Measurements from ENCODE around the gene SOCS4.
"Not testable (repeated sequence)": the region's sequence is repeated elsewhere in the genome, so short reads cannot be mapped to it uniquely, and the experiment has no call there.

Gene SOCS4

DNA sequence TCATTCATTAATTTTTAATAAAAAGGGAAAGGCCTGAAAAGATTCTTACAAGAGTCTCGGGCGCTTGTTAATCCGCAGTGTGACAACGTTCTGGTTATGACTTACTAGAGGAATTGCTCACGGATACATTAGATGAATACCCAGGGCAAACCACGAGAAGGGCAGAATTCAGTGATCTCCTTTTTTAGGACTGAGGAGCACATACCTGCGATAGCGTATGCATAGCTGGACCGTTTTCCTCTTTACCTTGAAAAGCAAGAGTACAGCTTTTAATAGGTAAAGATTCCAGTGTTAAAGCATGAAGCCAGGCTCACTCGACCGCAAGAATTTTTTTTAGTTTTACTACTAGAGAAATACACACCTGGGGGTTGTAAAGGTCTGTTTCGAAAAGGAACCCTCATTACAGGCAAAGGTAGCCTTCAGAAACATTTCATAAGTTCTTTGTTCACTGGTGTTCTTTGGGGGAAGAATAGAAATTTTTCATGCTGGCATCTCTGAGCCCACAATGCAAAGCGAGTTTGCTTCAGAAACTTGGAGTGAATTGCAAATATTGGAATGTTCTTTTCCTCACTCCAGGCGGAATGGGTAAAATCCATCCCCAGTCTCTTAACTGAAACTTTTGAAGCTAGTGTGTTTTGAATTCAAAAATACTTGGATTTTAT, 25.4 kb downstream of the SOCS4 start:
- DNase-seq, result no peak

DNA sequence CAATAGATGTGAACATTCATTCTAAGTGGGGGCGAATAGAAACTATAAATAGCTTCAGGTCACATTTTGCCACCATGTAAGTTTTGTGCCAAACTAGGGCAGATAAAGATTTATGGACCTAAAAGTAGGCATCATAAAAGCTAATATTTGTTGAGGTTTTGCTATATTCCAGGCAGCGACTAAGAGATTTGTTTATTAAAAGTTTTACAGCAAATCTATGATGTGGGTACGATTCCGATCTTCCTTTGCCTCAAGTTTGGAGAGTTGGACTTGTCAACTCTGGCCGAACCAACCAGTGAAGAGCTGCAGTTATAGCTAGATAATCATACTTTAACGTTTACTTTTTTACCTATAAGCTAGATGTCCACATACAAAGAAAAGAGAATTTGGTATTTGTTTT, 26.0 kb downstream of the SOCS4 start:
- DNase-seq, result no peak

DNA sequence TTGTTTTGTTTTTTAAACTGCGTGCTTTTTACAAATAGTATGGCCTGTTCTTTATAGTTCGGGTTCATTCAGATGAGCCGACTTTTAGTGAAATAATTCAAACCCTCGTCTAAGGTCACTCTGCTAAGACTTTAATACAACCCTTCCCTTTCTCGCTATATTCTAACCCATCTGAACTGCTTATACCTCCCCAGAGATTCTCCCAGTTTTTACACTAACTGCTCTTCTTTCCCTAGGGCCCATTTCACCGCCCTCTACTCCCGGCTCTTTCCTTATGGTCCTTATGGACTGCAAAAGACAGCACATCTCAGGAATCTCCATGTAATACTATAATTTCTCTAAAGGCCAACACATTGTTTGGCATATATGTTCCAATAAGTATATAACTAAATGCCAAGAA, 26.5 kb downstream of the SOCS4 start:
- DNase-seq, result no peak

DNA sequence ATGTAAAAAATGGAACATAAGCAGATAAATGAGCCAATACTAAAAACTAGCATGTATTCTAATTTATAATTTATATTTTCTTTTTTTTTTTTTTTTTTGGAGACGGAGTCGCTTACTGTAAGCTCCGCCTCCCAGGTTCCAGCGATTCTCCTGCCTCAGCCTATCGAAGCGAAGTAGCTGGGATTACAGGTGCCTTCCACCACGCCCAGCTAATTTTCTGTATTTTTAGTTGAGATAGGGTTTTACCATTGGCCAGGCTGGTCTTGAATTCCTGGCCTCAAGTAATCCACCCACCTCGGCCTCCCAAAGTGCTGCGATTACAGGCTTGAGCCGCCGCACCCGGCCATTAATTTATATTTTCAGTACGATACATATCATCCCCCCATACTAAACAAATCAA, 27.1 kb downstream of the SOCS4 start:
- no peak for DNase-seq

DNA sequence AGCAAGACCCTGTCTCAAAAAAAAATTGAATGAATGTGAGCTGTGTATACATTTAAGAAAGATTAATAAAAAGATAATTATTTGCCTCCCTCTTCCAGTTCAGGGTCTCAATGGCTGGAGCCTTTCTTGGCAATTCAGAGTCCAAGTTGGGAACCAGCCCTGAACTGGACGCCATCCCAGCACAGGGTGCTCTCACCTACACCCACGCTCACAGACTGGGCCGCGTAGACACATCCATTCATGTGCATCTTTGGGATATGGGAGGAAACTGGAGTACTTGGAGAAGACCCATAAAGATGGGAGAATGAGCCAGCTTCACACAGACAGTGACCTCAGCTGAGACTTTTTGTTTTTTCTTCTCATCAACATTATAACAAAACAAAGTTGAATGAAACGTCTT, 30.9 kb downstream of the SOCS4 start:
- DNase-seq, result no peak

DNA sequence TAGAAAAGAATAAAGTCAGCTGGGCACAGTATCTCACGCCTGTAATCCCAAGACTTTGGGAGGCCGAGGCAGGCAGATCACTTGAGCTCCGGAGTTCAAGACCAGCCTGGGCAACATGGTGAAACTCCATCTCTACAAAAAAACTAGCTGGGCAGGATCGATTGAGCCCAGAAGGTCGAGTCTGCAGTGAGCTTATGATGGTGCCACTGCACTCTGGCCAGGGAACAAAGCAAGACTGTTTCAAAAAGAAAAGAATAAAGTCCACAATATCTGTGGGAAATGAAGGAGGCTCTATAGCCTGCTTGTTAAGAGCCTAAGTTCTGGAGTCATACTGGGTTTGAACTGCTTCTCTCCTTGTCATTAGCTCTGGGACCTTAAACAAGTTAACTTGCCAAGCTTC, 32.3 kb downstream of the SOCS4 start:
- no peak for DNase-seq

DNA sequence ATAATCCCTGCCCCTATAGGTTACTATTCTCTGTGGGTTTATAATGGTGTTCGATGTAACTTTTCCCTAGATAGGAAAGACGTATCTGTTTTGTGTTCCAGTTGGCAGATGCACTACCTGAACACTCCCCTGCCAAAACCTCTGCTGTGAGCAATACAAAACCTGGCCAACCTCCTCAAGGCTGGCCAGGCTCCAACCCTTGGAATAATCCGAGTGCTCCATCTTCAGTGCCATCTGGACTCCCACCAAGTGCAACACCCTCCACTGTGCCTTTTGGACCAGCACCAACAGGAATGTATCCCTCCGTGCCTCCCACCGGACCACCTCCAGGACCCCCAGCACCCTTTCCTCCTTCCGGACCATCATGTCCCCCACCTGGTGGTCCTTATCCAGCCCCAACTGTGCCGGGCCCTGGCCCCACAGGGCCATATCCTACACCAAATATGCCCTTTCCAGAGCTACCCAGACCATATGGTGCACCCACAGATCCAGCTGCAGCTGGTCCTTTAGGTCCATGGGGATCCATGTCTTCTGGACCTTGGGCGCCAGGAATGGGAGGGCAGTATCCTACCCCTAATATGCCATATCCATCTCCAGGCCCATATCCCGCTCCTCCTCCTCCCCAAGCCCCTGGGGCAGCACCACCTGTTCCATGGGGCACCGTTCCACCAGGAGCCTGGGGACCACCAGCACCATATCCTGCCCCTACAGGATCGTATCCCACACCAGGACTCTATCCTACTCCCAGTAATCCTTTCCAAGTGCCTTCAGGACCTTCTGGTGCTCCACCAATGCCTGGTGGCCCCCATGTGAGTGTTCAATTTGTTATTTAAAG, 35.7 kb downstream of the SOCS4 start:
- DNase-seq, result no peak

DNA sequence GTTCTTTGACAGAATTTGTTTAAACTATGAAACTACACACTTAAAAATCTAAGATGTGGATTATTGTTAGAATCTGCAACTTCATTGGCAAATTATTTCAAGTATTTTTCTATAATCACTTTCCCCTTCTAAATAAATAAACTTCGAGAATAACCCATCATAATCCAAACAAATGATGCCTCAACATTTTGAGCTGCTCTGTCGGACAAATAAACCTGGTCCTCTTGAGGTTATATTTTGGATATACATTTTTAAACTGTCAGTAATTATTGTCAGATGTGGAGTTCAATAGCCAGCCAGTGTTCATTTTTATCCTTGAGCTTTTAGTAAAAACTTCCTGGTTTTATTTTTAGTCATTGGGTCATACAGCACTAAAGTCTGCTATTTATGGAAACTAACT, 37.9 kb downstream of the SOCS4 start:
- DNase-seq, result not testable (repeated sequence)

DNA sequence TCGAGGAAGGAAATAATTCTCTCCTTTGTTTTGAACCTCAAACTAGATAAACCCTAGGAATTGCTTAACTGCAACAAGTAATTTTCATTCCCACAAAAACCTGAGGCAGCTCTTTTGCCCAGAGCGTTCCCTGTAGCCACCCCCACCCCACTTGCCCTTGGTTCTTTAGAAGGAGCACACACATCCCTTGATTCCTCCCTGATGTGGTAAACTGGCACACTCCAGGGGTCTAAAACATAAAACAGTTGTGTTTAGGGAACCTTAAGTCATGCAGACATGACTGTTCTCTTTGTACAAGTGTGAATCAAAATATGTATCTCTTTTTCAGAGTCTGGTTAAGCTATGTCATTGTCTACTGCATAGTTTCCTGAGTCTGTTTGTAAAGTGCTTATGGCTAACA, 38.4 kb downstream of the SOCS4 start:
- no peak for DNase-seq

DNA sequence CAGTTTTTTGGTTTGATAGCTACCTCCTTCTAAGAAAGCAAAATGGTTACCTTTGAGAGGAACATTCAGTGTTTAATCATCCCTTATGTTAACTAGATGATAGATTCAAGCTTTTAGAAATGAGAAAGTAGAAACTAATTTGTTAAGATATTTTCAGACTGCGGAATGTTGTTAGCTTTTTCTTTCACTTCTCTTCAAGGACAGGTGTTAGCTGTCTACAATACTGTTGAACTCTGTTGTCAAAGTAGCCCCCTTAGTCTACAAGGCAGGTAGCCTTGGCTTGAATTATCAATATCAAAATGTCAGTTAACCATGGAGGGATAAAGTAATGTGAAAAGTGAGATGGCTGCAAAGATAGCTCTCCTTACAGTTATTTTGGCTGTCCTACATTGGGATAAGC, 39.2 kb downstream of the SOCS4 start:
- DNase-seq, result no peak

DNA sequence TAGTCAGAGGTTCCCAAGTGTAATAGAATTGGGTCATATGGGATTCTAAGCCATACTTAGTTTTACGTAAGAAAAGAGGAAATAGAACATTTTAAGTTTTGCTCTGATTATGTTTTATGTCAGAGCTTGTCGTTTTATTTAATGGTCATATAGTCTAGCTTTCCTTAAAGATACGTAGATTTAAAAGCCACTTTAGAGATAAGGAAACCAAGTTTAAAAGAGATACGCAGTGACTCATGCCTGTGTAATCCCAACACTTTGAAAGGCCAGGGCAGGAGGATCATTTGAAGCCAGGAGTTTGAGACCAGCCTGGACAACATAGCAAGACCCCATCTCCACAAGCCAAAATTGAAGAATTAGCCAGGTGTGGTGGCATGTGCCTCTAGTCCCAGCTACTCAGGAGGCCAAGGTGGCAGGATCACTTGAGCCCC, 44.0 kb downstream of the SOCS4 start:
- no peak for DNase-seq

DNA sequence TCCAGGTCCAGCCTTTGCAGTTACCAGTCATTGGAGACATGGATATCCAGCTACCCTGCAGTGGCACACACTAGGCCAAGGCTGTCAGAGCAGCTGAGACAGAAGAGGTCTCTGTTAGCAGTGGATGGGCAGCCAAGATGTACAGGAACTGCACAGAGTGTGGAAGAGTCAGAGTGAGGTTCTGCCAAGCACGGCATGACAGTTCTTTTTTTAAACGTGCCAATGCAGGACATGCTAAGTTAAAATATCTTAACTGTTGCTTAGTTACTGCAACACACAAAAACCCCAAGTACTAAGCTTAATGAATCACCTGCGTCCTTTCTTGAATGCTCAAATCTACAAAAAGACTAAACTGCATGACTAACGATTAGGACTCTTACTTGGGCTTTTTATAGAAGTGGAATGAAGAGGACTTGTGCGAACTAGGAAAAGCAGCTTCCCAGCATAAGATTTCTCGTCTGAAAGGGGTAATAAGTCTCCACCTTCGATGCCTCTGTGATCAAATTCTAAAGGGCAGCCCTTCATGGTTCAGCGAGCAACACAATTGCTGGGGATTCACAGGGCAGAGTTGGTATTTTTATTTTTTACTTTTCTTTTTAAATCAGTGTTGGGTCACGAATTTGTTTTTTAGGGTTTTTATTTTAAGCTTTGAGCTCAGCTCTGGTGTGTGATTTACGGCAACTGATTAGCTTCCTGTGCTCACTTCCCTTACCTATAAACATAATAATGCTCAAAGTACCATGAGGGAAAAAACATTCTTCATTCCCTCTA, 45.0 kb downstream of the SOCS4 start:
- peak; percentile 5 for DNase-seq

DNA sequence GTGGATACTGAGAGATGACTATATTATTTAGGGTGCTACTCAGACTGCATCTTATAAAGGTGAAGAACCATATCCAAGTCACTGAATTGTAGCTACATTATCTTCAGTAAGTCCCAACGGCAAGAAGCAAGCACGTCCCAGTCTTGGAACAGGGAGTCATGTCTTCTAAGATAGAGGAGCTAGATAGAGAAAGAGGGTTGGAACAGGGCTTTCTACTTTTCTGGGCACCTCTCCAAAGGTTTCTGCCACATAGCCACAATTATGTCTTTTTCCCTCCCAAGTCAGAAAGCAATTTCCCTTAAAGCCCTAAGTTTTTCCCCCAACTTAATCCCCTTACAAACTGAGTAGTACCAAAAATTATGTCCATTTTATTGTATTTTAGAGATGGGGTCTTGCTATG, 46.8 kb downstream of the SOCS4 start:
- no peak for DNase-seq

DNA sequence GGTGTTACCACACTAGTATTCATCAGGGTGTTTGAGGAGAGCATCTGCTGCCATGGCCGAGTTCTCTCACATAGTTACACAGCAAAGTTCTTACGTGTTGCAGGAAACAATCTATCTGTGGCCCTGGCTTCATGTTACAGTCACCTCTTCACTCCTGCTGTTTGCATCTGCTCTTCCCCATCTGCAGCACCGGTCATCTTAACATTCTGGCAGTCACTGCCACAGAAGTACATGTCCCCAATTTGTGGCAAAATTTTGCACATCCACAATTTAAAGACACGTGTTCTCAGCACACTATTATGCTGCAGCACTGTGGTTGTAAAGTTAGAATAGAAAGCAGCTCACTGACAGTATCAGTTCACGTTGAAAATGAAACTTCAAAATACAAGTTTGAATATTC, 47.6 kb downstream of the SOCS4 start:
- no peak for DNase-seq

DNA sequence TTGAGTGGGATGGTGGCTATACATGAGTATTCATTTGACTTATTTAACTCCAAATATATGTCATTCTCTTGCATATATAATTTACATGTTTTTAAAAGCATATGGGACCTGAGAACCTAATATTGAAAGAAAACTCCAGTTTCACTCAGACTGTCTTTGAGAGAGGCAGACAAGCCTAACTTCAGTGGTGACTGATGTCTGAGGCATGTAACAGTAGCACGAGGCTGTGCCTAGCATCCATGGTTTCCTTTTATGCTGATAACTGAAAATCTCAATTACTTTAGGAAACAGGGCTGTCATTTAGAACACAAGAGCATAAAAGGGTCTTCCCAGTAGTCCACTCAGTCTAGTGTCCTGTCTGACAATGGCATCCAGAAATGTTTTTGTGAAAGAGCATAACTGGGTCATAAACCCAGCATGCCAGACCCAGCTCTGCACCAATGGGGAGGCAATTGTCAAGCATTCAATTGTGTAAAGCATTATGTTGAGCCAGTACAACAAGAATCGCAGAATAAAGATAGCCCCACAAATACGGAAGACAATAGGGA, 48.7 kb downstream of the SOCS4 start:
- DNase-seq, result no peak

DNA sequence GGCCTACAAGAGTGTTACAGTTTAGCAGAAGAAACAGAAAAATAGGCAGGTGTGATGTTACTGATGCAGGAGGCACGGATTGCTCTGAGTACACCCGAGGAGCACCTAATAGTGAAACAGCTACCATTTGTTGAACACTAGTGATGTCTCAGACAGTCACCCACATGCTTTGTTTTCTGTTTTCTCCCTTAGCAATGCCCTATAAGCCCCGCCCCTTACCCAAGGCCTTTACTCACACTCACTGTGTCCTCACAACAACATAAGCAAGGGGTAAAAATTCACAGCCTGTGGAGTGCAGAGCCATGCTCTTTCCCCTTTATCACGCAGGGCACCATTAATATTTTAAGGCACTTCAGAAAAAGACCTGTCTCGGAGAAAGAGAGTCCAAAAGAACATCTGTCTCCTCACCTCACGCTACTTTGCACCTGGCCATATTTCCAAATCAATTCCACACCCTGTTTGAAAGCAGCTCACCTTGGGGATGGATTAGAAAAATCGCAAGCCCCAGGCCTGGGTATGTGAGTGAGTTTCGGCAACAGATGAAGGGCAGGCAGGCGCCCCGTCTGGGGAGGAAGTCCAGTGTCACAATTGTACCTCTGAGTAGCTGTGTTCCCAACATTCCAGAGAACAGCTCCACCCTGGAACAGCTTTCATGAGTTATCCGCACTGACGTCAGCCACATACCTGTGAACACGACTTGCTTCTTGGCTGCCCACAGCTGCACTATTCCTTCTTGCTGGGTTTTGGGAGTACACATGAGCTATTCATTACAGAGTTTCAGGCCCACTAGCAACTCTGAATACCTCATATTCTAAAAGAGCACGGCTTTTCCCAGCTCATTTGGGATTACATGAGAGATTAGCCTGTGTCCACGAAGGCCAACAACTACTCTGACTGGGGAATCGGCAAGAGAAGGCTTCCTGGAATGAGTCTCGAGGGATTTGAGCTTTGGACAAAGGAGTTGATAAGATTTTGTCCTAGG, 50.4 kb downstream of the SOCS4 start:
- peak; percentile 67 for DNase-seq

DNA sequence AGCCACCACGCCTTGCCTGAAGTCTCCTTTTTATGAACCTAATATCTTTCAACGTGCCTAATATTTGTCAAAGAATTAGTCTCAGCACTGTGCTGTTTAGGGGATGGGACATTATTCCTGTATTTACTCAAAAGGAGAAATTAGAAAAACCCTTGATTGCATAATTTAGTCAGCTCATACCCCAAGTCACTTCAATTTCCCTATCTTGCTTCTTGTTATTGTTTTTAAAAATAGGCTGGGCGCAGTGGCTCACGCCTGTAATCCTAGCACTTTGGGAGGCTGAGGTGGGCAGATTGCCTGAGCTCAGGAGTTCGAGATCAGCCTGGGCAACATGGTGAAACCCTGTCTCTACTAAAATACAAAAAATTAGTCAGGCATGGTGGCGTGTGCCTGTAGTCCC, 52.9 kb downstream of the SOCS4 start:
- DNase-seq, result not testable (repeated sequence)

DNA sequence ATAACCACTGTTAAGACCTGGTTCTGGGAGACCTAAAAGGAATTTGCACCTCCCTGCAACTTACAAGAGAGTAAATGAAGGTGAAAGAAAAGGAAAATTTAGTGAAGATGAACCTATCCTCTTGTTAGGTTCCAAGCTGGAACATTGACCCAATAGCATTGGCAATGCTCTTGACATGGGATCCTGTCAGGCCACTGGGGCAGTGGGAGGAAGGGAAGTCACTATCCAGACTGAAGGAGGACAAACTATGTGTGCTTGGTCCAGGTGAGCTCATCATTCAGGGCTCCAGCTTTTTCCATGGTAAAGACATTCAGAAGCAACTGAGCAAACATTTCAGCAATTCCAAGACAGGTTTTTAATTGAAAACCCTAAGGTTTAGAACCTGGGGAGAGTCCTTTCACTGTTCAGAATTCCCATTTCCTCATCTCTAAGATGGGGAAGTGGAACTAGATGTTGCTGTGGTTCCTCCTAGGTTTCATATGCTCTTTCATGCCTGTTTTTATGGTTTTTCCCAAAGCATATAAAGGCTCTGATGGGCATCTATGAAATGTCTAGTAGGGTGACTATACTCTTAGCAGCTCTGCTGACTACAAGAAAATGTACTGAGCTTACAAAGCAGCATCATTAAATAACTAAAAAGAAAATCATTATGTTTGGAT, 57.5 kb downstream of the SOCS4 start:
- DNase-seq, result no peak

DNA sequence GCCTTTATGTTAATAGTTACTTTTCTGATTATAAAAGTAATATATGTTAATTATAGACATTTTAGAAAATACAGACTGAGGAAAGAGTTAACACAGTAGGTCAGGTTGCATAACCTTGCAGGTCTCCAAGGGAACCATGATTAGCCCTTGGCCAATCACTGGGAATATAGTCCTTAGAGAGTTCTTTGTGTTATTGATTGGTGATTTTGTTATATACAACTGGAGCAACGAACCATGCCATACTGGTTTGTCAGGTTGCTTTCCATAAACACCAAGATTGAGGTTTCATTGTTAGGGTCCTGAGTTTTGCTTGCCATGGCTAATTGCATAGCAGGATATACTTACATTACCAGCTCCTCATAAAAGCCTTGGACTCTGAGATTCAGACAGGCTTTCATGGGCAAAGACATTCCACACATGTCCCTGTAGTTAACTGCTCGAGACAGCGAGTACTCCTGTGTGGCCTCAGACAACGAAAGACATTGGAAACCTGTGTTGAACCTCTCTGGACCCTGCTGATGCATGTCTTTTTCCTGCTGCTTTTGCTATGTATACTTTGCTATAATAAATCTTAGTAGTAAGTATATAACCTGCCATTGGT, 58.1 kb downstream of the SOCS4 start:
- DNase-seq, result no peak

DNA sequence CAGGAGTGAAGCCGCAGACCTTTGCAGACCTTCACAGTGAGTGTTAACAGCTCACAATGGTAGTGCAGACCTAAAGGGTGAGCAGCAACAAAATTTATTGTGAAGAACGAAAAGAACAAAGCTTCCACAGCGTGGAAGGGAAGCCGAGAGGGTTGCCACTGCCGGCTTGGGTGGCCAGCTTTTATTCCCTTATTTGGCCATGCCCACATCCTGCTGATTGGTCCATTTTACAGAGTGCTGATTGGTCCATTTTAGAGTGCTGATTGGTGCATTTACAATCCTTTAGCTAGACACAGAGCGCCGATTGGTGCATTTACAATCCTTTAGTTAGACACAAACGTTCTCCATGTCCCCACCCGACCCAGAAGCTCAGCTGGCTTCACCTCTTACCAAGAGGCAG, 59.9 kb downstream of the SOCS4 start:
- no peak for DNase-seq

DNA sequence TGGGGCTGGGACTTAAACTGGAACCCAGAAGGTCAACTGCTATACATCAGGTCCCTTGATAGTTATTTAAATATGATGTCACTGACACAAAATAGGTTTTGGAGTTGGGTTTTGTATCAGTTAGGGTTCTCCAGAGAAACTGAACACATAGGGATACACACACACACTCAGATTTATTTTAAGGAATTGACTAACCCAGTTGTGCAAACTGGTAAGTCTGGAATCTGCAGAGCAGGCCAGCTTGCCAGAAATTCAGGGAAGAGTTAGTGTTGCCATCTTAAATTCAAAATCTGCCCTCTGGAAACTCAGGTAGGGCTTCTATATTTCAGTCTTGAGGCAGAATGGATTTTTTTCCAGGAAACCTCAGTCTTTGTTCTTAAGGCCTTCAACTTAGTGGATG, 61.3 kb downstream of the SOCS4 start:
- no peak for DNase-seq

Measured in NCI-H82 (cell line).